ENCODE measurements around the gene IMPDH1.
A peak's percentile ranks its signal among the peaks of the same experiment; 100 is the strongest.

IMPDH1 gene

DNA sequence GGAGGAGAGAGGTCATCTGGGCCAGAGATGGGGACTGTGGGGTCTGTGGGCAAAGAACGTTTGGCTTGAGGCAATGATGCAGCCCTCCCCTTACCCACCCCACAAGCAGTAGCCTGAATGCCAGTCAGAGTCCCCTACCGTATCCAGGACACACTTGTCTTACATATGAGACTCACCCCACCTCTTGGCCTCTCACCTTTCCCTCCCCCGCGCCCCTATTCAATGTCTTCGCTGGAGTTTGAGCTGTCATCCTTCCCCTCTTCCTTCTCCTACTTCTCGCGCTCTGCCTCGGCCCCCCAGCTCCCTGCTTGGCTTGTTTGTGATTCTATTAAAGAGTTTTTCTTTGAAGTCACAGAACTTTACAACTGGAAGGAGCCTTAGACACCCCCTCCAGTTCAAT lies 57.1 kb downstream of the IMPDH1 start:
- Mint-ChIP-seq H3K27me3 (peaks cover 46% of the 10 kb centered on the region), H3K4me1 (no peaks in the 10 kb centered on the region), H3K4me3 (peak overlapping the region; percentile 59), H3K9me3 (no peaks in the 10 kb centered on the region), H3K27ac (no peak overlapping the region), H3K36me3 (no peaks in the 10 kb centered on the region)
- no peak for ATAC-seq

DNA sequence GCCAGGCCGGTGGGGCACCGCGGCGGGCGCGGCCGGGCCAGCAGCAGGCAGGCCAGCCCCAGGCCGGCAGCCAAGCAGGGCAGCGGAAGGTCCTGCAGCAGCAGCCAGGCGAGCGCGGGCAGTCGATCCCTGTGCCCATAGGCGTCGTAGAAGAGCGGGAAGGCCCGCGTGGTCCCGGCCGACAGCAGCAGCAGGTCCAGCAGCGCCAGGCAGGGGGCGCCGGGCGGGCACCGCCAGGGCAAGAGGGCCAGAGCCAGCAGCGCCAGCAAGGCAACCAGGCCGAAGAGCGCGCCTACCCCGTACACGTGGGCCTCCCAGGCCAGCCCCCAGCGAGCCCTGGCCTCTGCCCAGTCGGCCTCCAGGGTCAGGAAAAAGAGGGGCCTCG lies 57.6 kb downstream of the IMPDH1 start:
- H3K36me3 Mint-ChIP-seq = no peaks in the 10 kb centered on the region
- H3K9me3 Mint-ChIP-seq = no peaks in the 10 kb centered on the region
- H3K27ac Mint-ChIP-seq = no peak overlapping the region
- peaks cover 46% of the 10 kb centered on the region for H3K27me3 Mint-ChIP-seq
- no peaks in the 10 kb centered on the region for H3K4me1 Mint-ChIP-seq
- ATAC-seq = peak; percentile 18
- H3K4me3 Mint-ChIP-seq = no peak overlapping the region

DNA sequence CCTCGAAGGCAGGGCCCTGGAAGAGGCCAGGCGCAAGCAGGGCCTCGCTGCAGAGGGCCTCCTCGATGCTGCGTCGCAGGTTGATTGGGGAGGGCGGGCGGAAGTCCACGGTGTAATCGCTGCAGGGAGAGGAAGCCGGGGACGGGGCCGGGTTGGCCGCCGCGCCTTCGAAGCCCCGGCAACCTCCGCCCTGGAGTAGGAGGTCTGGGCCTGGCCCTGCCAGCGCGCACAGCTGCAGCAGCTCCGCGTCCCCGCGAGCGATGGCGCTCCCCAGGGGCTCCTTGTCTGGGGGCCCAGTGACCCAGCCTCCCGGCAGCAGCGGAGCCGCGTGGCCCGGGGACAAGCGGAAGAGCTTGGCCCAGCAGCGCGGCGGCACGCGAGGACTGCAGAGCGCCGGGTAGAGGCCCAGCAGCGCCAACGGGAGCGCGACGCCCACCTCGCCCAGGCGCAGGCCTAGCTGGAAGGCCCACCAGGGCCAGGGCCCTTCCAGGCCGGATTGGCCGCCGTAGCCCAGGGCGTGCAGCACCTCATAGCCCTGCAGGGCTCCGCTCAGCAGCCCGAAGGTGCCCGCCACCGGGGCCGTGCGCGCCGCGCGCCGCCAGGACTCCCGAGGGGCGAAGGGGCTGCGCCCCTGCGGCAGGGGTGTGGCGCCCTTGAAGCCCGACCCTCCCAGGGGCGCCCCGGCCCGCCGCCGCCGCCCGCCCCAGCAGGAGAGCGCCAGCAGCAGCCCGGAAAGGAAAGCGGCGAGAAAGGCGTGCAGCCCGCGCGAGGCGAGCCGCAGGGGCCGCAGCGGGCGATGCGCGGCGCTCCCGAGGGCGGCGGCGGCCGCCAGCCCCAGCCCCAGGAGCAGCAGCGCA lies 58.3 kb downstream of the IMPDH1 start:
- Mint-ChIP-seq H3K9me3 (no peaks in the 10 kb centered on the region), H3K36me3 (no peaks in the 10 kb centered on the region), H3K27me3 (peaks cover 46% of the 10 kb centered on the region), H3K4me1 (no peaks in the 10 kb centered on the region), H3K4me3 (no peak overlapping the region), H3K27ac (no peak overlapping the region)
- ATAC-seq = peak; percentile 39

DNA sequence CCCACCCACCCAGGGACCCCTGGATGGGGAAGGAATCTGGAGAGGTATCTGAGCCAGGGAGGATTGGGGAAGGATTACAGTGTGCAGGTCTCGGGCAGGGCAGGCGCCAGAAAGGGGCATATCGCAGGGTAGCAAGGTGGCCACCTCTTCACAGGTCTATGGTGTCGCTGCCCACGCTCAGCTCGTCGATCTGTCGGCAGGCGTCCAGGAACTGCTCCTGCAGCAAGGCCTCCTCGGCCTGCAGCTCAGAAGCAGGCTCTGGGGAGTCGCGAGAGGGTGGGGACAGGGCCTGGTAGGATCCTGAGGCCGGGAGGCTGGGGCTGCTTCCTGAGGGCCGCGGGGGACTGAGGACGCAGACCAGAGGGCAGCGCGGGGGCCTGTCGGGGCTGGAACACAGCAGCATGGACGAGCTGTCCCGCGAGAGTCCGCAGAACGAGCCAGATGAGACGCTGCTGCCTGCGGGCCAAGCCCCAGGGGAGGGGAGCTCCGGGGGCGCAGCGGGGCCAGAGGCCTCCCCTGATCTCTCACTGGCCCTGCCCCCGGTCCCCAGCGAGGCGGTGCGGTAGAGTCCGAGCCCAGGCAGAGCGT lies 59.0 kb downstream of the IMPDH1 start:
- Mint-ChIP-seq H3K27me3 (peaks cover 46% of the 10 kb centered on the region), H3K9me3 (no peaks in the 10 kb centered on the region), H3K4me1 (no peaks in the 10 kb centered on the region), H3K27ac (no peak overlapping the region), H3K36me3 (no peaks in the 10 kb centered on the region), H3K4me3 (no peak overlapping the region)
- ATAC-seq = no peak

DNA sequence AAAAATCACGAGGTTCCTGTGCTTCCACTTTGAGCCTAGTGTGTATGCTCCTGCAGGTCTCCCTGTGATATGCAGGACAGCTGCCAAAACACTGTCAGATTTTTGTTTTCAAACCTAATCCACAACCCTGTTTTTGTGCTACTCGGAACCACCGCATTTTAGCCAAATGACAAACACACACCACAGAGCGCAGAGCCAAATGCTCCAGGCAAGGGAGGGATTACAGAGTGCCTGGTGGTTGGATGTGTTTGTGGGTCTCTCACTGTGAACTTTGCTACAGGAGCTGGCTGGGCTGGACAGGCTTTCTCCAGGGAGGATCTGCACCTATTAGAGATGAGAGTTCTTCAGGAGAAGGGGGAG lies 60.3 kb downstream of the IMPDH1 start:
- Mint-ChIP-seq H3K4me3 (no peak overlapping the region), H3K36me3 (no peaks in the 10 kb centered on the region), H3K27me3 (peaks cover 43% of the 10 kb centered on the region), H3K9me3 (no peaks in the 10 kb centered on the region), H3K4me1 (no peaks in the 10 kb centered on the region), H3K27ac (no peak overlapping the region)
- ATAC-seq = no peak

DNA sequence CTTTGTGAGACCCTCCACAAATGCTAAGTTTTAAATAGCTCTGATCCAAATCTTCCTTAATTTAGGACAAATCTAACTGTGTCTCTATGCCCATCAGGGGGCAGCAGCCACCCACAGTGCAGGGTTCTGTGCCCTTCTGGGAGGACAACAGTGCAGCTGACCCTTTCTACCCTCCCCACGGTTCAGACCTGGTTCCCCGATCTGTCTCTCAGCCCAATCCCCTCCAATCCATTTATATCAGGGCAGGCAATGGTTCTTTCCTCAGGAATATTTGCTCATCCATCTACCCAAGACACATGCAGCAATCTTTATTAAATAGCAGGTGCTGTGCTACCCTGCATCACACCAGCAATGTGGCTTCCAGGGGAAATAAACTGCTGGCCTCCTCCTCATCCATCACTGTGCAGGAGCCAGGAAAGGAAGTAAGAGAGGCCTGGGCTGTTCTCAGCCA lies 62.1 kb downstream of the IMPDH1 start:
- ATAC-seq = no peak
- Mint-ChIP-seq H3K36me3 (no peaks in the 10 kb centered on the region), H3K4me3 (no peak overlapping the region), H3K4me1 (peaks cover 5% of the 10 kb centered on the region), H3K27ac (no peak overlapping the region), H3K9me3 (no peaks in the 10 kb centered on the region), H3K27me3 (peaks cover 26% of the 10 kb centered on the region)

DNA sequence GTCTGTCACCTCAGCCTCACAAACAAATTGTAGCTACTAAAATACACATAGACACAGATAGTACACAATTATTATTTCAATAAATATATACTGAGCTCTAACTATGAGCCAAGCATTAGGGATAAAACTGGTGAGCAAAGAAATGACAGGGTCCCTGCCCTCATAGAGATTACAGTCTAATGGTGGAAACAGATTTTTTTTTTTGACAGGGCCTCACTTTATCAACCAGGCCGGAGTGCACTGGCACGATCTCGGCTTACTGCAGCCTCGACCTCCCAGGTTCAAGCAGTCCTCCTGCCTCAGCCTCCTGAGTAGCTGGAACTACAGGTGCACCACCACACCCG lies 65.4 kb downstream of the IMPDH1 start:
- no peak for ATAC-seq
- peak overlapping the region; percentile 49 for H3K4me3 Mint-ChIP-seq

DNA sequence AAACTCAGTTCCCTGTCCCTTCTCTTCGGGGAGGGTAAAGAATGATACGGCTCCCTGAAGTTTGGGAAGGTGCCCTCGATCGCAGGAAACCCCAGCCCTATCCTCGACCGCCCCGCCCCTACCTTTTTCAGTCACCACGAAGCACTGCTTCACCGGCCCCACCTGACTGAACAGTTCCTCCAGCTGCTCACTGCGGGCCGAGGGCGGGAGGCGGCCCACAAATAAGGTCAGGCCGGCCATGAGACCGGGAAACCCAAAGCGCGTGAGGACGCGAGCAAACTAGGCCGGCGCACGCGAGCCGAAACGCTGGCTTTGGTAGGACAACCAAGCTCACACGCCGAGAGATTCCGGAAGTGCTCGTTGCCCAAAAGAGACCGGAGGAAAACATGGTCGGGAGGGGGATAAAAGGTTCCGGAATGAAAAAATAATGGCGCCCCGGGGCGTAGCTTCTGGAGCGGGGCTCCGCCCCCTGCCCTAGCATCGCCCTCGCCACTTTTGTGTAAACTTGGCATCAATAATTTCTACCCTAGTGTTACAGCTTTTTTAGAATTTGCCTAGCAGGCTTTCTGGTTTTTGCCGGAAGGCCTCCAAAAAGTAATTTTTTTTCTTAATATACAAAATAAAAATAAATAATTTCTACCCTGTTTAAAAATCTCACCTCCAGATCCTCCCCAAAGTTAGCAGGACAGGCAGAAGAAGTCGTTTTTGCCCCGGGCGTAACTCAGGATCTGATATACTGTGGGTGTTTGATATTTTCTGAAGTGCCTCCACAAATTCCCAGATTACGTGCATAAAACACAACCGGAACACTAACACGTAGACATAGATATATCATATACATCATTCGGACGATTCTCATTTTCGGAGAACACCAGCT lies 66.0 kb downstream of the IMPDH1 start, which contains the start of gene RBM28:
Gene RBM28, minus strand, starts transcription at position 355 of the 877 bp plus-strand sequence. Its CDS starts 115 bp downstream, at position 240.
- Mint-ChIP-seq H3K36me3 (peaks cover 7% of the 10 kb centered on the region), H3K9me3 (no peaks in the 10 kb centered on the region), H3K4me1 (peaks cover 17% of the 10 kb centered on the region), H3K4me3 (peak within 1 kb of the TSS; percentile 93), H3K27me3 (peaks cover 6% of the 10 kb centered on the region), H3K27ac (peak within 1 kb of the TSS; percentile 92)
- ATAC-seq = peak; percentile 96

More for the DNA sequence above, 65.4 kb downstream of the IMPDH1 start:
- Mint-ChIP-seq H3K4me1 (peaks cover 17% of the 10 kb centered on the region), H3K9me3 (no peaks in the 10 kb centered on the region), H3K27me3 (peaks cover 9% of the 10 kb centered on the region), H3K27ac (no peak overlapping the region), H3K36me3 (peaks cover 5% of the 10 kb centered on the region)

All from stimulated activated memory B cell treated with anti-CD40 and anti-IgM and Interleukin-4, amounts not matched to agents 10 μg/mL and 1 μg/mL and 100 μg/mL, for 72 hours (primary cell).